DND-41 (cell line): ENCODE measurements around the gene SLFNL1.

ENCODE experiments used
- CTCF ChIP-seq: IDR thresholded peaks from 2 replicates; pipeline ENCODE4 v1.5.1; 2012; ENCODE audit warnings: borderline replicate concordance, low read length, moderate library complexity, mild to moderate bottlenecking; ENCODE audit not compliant: poor library complexity, severe bottlenecking; ENCODE audit errors: extremely low read depth
- EZH2 ChIP-seq: IDR thresholded peaks from 3 replicates; pipeline ENCODE4 v1.6.1; 2012; ENCODE audit warnings: borderline replicate concordance, low read depth, mild to moderate bottlenecking, moderate library complexity, low read length, inconsistent platforms; ENCODE audit not compliant: severe bottlenecking

DNA sequence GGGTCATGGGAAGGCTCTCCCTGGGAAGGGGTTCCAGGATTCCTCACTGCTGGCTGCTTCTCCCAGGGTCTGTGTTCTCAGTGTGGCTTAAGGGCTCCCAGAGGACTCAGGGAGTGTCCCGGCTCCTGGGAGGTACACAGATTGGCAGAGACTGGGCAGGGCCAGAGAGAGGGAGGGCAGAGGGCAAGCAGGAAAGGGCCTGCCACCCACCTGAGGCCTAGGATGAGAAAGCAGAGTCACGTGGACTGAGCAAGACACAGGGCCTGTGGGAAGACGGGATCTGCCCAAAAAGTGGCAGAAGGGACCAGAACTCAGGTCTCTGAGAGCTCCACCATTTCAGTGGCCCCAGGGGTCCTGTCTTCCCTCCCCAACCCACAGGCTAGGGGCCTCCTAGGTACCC is 871 bp downstream of the SLFNL1 start:
- no peak for TF ChIP-seq CTCF
- TF ChIP-seq EZH2, result no peak
